GM21515 (cell line): ENCODE data around the gene C12orf56.
"Not testable (repeated sequence)": the region's sequence is repeated elsewhere in the genome, so short reads cannot be mapped to it uniquely, and the experiment has no call there.

ENCODE experiments used
- ATAC-seq: cut with Tn5 transposase; IDR thresholded peaks from one replicate; pipeline ENCODE4 v1.9.1; 2021; ENCODE audit not compliant: unreplicated experiment

The C12orf56 gene

DNA sequence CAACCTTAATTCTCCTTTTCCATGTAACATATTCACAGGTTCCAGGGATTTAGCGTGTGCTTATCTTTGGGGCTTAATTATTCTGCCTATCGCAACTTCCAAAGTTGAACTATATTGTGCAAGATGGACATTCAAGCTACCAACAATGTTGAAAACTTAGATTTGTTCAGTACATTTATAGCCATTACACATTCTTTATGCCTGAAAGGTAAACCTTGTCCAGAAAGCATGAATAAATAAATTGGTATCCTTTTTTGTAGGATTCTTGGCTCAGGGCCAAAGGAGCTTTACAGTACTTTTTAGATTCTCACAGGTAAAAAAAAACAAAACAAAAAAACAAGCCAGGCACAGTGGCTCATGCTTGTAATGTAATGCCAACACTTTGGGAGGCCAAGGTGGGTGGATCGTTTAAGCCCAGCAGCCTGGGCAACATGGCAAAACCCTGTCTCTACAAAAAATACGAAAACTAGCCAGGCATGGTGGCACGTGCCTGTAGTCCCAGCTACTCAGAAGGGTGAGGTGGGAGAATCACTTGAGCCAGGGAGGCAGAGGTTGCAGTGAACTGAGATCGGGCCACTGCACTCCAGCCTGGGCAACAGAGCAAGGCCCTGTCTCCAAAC lies 3.3 kb downstream of the C12orf56 start:
- no peak for ATAC-seq

DNA sequence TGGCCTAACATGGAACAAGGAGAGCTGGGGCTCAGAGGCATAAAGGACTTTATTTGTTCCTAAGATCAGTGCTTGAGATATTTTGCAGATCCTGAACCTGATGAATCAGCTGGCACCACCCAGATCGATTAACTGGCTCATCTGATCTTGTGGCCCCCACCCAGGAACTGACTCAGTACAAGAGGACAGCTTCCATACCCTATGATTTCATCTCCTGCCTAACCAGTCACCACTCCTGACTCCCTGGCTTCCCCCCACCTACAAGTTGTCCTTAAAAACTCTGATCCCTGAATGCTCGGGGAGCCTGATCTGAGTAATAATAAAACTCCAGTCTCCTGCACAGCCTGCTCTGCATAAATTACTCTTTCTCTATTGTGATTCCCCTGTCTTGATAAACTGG lies 5.1 kb downstream of the C12orf56 start:
- no peak for ATAC-seq

DNA sequence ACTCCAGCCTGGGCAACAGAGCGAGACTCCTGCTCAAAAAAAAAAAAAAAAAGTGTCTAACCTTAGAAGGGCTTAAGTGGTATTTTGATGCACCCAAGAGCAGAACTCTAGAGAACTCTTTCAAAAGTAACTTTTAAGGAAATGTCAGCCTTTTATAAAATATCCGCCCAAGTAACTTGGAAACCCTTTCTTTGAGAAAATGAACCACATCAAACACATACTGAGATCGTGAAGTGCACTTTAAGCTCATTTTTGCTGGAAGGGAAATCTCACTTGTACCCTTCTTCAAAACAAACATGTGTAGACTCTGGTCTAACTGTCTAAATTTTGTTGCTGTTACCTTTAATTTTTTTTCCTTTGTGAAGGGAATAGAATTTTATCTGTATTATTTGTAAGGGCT lies 5.5 kb downstream of the C12orf56 start:
- ATAC-seq: no peak

DNA sequence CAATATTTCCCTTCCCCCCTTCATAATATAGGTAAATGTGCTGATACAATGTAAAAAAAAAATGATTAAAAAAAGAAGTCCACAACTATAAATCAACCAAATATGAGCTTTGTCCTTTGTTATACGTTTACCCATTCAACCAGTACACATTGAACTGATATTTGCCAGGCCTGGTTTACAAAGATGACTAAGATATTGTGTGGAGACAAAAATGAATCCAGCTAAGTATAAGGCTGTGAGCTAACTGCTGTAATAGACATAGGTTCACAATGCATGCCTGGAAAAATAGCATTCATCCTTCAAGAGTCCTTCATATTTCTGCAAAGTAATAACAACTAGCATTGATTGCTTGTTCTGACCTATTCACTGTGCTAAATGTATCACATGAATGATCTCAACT lies 6.9 kb downstream of the C12orf56 start:
- ATAC-seq: no peak

DNA sequence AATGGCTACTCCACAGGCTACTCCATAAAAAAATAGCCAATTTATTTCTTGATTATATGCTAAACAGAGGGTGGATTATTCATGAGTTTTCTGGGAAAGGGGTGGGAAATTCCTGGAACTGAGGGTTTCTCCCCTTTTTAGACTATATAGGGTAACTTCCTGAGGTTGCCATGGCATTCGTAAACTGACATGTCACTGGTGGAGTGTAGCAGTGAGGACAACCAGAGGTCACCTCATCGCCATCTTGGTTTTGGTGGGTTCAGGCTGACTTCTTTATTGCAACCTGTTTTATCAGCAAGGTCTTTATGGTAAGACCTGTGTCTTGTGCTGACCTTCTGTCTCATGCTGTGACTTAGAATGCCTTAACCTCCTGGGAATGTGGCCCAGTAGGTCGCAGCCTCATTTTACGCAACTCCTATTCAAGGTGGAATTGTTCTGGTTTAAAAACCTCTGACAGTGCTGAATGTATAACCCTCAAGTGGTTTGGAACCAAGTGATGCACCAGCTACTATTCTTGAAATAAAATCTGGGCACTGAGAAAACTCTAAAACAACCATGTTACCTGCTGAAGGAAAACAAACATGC lies 27.7 kb downstream of the C12orf56 start:
- no peak for ATAC-seq

DNA sequence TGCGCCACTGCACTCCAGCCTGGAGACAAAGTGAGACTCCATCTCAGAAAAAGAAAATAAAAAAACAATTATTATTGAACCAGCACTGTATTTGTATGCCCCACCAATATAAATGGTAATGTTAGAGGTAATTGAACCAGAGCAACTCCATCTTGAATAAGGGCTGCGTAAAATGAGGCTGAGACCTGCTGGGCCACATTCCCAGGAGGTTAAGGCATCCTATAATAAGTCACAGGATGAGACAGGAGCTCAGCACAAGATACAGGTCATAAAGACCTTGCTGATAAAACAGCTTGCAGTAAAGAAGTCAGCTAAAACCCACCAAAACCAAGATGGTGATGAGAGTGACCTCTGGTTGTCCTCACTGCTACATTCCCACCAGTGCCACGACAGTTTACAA lies 29.4 kb downstream of the C12orf56 start:
- ATAC-seq: not testable (repeated sequence)

DNA sequence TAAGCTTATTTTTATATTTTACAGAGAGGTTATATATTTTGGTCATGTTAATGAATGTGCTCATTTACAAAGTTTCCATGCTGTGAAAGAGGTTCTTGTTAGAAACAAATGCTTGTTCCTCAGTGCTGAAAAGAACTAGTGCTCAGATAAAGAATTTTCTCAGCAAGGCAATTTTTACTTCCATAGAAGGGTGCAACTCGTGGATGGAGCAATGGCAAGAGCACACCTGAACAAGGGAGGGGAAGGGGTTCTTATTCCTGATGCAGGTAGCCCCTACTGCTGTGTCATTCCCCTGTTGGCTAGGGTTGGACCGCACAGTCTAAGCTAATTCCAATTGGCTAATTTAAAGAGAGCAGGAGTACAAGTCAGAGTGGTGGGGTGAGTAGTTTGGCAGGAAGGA lies 34.3 kb downstream of the C12orf56 start:
- ATAC-seq: not testable (repeated sequence)

DNA sequence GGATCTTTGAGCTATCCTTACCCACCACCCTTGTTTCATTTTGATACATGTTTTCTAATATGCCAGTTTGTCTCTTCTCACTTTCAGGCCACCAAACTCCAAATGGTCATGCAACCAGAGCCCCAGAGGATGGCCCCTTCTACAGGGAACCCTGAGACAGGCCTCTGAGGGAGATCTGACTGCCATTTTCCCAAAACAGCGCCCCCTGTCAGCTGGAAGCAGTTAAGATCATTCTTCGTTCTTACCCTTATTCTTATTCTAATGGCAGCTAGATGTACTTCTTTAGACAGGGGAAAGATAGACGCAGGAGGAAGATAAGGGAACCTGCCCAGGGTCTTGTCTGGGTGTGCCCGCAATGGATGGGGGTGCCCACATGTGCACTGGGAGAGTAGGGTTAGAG lies 38.4 kb downstream of the C12orf56 start:
- no peak for ATAC-seq

DNA sequence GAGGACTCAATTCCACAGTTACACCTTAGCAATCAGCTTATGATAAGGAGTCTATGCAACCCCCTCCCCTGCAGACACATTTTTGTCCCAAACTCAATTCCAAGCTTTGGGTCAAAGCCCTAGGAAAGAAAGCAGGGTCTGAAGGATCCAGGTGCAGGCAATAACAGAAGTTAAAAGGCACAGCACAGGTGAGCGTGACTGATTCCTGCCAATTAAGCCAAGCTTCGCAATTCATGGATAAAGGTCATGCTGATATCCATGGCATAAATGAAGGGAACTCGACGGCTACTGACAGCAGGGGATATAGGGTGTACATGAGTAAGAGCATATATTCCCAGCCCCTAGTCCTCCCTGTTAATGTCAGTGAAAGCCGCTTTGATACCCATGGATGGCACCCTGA lies 39.3 kb downstream of the C12orf56 start:
- no peak for ATAC-seq

DNA sequence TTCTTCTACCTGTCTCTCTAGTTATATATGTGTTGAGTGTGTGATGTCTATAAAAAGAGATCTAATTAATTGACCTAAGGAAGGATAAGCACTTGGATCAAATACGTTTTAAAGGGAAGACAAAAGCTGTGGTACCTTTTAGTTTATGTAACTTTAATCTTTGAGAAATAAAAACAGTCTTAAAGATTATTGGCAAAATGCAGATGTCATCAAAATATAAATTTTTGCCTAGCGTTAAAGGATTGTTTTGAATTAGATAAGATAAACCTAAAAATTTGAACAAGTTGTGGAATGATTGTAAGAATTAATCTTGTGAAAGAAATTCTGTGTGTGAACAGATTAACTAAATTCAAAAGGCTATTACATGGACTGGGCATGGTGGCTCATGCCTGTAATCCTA lies 42.9 kb downstream of the C12orf56 start:
- no peak for ATAC-seq

DNA sequence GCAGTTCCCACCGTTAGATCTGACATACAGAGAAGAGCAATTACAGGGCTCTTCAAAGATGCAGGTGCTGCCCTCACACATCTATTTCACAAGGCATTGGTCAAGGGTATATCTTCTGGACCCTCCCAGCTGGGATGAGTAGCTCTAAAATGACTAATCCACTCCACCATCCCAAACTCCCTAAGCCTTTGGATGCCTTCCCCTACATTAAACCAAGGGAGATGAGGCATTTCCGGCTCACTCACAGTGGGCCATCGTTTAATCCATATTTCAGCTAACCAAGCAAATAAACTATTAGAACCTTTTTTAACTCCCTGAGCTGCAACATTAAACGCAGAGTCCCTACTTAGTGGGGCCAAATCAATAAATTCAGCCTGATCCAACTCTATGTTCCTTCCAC lies 45.9 kb downstream of the C12orf56 start:
- not testable (repeated sequence) for ATAC-seq

DNA sequence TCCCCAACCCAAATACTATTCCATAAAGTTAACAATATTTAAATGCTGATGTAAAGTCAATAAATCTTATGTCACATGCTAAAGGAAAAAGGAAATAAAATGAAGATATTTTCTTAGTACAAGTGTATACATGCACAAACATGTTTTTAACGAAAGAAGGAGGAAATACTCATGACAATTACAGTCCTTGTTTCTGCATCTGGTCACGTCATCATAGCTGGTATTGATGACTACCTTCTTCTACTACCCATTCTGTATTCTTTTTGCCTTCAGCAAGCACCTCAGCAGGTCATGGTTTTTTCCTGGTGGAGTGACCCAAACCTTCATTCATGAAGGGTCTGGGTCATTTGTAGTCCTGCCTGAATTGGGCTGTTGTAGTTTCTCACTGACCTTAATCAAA lies 50.0 kb downstream of the C12orf56 start:
- ATAC-seq: not testable (repeated sequence)

DNA sequence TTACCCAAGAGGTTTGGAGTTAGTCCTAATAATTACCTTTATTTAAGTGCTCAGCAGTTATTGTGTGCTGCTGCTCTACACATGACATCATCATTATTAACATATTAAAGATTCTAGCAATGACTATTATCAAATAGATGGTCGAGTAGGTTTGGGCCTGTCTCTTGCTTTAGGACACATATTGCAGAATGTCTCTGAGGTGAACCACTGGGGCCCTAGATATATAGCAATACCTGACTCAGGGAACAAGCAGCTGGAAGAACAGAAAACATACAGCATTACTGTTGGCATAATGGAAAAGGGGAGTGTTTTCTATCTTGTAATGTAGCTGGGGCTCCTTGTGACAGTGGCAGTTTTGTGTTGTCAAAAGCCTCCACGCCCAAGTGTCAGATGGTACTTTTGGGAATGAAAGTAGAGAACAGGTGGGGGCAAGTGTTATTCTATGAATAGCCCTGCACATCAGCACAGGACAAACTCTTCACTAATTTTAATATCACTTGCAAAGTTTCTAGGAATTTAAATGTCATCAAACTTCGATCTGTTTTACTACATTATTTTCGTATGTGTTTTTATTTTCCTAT lies 54.6 kb downstream of the C12orf56 start:
- no peak for ATAC-seq

DNA sequence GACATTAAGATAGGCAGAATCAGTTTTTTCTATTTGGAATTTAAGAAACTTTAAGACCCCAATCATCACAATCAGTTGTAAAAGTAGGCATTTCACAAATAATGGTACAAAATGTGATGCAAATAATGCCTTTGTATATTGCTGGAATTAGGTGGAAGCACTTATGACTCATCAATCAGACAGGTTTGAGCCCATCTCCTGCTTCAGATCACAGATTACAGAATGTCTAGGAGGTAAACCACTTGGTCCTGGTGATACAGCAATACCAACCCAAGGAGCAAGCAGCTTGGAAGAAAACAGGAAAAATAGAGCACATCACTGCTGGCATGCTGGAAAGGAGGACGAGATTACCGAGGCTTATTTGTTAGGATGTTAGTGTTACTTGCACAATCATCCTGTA lies 57.6 kb downstream of the C12orf56 start:
- ATAC-seq: no peak

DNA sequence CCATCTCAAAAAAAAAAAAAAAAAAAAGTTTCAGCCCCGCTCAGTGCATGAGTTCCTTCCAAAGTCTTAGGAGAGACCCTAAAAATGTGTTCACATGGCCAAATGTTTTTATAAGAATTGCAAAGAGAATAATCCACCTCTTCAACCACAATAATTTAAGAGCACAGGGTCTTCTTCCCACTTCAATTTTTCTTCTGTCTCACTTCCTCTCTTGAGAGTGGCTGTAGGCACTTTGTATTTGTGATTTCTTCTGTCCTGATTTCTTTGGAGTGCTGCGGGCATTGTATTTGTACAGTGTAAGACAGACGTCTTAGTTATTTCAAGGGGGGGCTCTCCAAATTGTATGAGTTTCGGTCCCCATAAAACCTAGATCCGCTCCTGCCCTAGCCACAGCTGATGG lies 58.3 kb downstream of the C12orf56 start:
- ATAC-seq: no peak

DNA sequence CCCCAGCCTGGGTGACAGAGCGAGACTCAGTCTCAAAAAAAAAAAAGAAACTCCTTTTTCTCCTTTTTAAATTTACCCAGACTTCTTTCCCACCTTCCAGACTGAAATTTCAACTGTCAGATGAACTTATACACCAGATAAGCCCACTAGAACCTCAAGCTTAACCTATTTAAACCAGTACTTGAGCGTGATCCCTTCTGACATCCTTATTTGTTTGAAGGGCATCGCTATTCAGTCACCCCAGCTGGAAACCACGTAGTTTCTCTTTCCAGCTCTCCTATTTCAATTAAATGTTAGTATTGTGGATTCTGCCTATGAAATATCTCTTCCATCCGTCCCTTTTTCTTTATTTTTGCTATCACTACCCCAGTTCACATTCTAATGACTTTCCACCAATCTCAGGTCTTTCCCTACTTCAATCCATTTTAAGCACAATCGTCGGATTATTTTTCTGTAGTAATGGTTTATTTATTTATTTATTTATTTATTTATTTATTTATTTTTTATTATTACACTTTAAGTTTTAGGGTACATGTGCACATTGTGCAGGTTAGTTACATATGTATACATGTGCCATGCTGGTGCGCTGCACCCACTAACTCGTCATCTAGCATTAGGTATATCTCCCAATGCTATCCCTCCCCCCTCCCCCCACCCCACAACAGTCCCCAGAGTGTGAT lies 61.4 kb downstream of the C12orf56 start:
- ATAC-seq: not testable (repeated sequence)

DNA sequence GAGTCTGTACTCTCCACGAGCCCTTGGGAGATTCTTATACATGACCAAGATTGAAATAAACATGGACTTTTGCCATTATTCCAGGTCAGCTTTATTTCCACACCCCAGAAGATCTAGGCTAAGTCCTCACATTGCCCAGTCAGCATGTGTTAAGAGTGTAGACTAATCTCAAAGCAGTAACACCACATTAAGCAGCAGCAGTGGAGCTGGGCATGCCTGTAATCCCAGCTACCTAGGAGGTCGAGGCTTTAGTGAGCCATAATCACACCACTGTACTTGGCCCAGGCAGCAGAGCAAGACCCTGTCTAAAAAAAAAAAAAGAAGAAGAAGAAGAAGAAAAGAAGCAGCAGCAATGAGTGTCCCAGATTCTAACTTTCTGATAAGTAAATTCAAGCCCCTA lies 65.5 kb downstream of the C12orf56 start:
- ATAC-seq: no peak

DNA sequence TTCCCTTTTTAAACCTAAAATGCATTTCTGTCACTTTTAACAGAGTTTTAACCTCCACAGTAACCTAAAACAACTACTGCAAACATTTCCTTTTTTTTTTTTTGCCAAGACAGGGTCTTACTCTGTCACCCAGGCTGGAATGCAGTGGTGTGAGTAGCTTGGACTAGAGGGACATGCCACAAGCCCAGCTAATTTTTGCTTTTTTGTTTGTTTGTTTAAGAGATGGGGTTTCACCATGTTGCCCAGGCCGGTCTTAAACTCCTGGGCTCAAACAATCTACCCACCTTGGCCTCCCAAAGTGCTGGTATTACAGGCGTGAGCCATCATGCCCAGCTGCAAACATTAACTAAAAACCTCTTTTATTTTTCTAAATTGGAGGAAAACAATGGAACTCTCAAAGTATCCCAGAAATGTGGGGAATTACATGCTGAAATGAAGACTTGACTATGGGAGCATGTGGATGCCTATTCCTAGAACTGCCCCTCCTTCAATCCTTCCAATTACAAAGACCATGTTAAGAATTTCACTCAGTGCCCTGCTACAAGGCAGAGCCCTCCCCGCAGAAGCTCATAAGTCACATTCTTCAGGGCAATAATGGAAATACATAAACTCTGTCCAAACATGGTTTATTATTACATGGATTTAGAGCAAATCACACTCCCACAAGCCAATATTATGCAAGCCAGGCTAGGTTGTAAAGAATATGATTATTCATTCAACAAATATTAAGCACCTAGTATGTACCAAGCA lies 66.9 kb downstream of the C12orf56 start:
- ATAC-seq: no peak

DNA sequence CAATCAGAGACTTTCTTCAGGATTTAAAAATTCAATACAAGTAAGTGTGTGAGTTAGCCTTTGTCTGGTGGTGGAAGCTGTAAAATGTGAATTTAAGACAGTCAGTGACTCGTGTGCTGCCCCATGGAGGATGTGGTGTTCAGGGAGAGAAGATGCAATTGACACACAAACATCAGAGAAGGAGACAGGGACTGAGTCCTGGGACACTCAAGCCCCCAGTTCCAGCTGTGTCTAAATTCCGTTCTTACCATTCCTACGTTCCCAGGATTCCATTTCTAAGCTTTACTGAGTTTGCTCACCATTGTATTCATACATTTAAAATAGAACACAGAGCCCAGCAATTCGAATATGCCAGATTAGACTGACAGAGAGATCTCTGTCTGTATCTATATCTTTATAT lies 67.6 kb downstream of the C12orf56 start:
- no peak for ATAC-seq

DNA sequence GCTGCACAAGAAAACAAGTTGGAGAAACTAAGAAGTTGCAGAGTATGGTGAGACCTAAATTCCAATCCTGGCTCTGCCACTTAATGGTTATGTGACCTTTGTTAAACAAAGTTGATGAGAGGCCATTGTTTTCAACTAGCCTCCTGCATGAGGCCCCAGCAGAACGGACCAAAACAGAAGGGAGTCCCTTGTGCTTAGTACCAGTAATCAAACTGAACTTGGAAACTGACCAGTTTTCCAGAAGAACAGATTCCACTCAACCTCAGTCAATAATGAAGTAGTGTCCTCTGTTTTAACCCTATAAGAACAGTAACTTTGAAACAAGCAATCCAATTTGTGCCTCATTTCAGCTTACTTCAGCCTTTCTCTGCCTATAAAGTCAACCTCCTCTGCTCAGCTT lies 69.9 kb downstream of the C12orf56 start:
- no peak for ATAC-seq

DNA sequence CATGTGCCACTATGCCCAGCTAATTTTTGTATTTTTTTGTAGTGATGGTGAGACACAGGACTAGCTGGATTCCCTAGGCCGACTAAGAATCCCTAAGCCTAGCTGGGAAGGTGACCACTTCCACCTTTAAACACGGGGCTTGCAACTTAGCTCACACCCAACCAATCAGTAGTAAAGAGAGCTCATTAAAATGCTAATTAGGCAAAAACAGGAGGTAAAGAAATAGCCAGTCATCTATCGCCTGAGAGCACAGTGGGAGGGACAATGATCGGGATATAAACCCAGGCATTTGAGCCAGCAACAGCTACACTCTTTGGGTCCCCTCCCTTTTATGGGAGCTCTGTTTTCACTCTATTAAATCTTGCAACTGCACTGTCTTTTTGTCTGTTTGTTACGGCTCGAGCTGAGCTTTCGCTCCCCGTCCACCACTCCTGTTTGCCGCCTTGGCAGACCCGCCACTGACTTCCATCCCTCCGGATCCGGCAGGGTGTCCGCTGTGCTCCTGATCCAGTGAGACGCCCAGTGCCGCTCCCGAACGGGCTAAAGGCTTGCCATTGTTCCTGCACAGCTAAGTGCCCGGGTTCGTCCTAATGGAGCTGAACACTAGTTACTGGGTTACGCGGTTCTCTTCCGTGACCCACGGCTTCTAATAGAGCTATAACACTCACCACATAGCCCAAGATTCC lies 70.9 kb downstream of the C12orf56 start:
- ATAC-seq: not testable (repeated sequence)
